Ascending aorta (tissue), 2 donors: ENCODE data around the gene MRPL17. TPM values are rescaled to one million over a fixed set of nuclear protein-coding genes. Genes with fewer than 3 reads are reported as not detected.

Source experiments
- DNase-seq, 2 donors: peaks; one replicate each; pipeline ENCODE4 v3.0.0-alpha.2; 2019; ENCODE audit warnings: low spot score in 2 of 2
- H3K27ac ChIP-seq, 2 donors: fragments of 200-600 bp; sonication (generic); one replicate each; pipeline ENCODE4 v1.5.1; 2016 to 2017; ENCODE audit warnings: mild to moderate bottlenecking in 1 of 2
- H3K27me3 ChIP-seq: fragments of 200-600 bp; sonication (generic); one replicate; pipeline ENCODE4 v1.5.1; 2017
- H3K36me3 ChIP-seq, 2 donors: fragments of 200-600 bp; sonication (generic); one replicate each; pipeline ENCODE4 v1.5.1; 2016
- H3K4me1 ChIP-seq, 2 donors: fragments of 200-600 bp; sonication (generic); one replicate each; pipeline ENCODE4 v1.5.1; 2016 to 2017; ENCODE audit warnings: mild to moderate bottlenecking in 1 of 2
- H3K4me3 ChIP-seq, 2 donors: fragments of 200-600 bp; sonication (generic); one replicate each; pipeline ENCODE4 v1.5.1; 2016 to 2017; ENCODE audit warnings: mild to moderate bottlenecking in 1 of 2
- H3K9me3 ChIP-seq, 2 donors: fragments of 200-600 bp; sonication (generic); one replicate each; pipeline ENCODE4 v1.5.1; 2016
- CTCF ChIP-seq, 3 experiments: fragments of 200-600 bp in 2 of 3; fragments of 450-650 bp in 1 of 3; sonication (generic) in 2 of 3; IDR thresholded peaks; one replicate each; pipeline ENCODE4 v1.5.1; 2016 to 2019; ENCODE audit warnings: antibody characterized with exemption in 3 of 3, mild to moderate bottlenecking in 1 of 3, moderate library complexity in 1 of 3
- intact Hi-C: fragments of 100-400 bp; cut with DNase I; formaldehyde crosslinking; loops from one replicate; pipeline ENCODE4 v1.15.1; 2023
- total RNA-seq: library from RNA; depleted of rRNA; stranded (reverse); fragments of >200 nt; gene quantifications from one replicate; pipeline ENCODE4 v1.1.0, GENCODE V29; 2016

MRPL17 gene
- total RNA-seq, 1 donor from 2014 or later, result 12.9 TPM

- peak overlapping the region; percentile 78 to 82 for H3K27ac ChIP-seq
- no peaks in the 10 kb centered on the region for H3K27me3 ChIP-seq
- peak in 1 of 2 donors; percentile 68 for DNase-seq
- peak overlapping the region in 1 of 2 donors; percentile 25 for H3K4me3 ChIP-seq
- no peaks in the 10 kb centered on the region for H3K36me3 ChIP-seq
- no peak for TF ChIP-seq CTCF (IDR thresholded peaks at IDR 0.05)
- no peaks in the 10 kb centered on the region for H3K9me3 ChIP-seq
- H3K4me1 ChIP-seq, result peaks cover 14 to 26% of the 10 kb centered on the region in 2 donors
- intact Hi-C loops, result no loop called here
These were observed 36.0 kb downstream of the MRPL17 start for GRCh38 chr11:6646918-6647679.

GRCh38 chr11:6646576-6646917 lies 36.6 kb downstream of the MRPL17 start:
- H3K27ac ChIP-seq, result peak overlapping the region; percentile 78 to 82
- no peak for TF ChIP-seq CTCF (IDR thresholded peaks at IDR 0.05)
- H3K27me3 ChIP-seq, result no peaks in the 10 kb centered on the region
- no peak for DNase-seq
- H3K4me3 ChIP-seq, result peak overlapping the region in 1 of 2 donors; percentile 18
- no peaks in the 10 kb centered on the region for H3K9me3 ChIP-seq
- intact Hi-C loops, result no loop called here
- no peaks in the 10 kb centered on the region for H3K36me3 ChIP-seq
- peaks cover 14 to 26% of the 10 kb centered on the region in 2 donors for H3K4me1 ChIP-seq

GRCh38 chr11:6646071-6646470 lies 37.1 kb downstream of the MRPL17 start:
- Histone ChIP-seq H3K9me3 (no peaks in the 10 kb centered on the region), H3K36me3 (peaks cover under 1 to 3% of the 10 kb centered on the region in 2 donors), H3K27me3 (no peaks in the 10 kb centered on the region), H3K27ac (peak overlapping the region; percentile 78 to 82), H3K4me3 (peak overlapping the region in 1 of 2 donors; percentile 18), H3K4me1 (peaks cover 14 to 26% of the 10 kb centered on the region in 2 donors)
- DNase-seq, result peak in 1 of 2 donors; percentile 79
- TF ChIP-seq CTCF (IDR thresholded peaks at IDR 0.05), result no peak
- intact Hi-C loops, result no loop called here

DNA sequence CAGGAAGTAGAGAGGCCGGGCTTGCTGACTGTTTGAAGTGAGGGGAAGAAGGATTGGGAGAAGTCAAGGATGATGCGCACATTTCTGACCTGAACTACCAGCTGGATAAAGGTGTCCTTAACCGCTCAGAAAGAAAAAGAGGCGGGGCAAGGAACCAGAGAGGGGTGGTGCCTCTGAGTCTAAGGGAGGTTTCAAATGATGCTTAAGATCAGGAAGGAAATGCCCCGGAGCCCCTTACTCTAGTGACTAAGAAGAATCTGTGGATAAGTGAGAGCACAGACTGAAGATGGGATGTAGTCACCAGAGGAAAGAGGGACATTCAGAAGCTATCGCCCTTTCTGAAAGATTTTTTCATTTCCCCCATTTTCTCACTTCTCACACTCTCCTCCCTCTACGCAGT lies 40.2 kb downstream of the MRPL17 start:
- no peak for TF ChIP-seq CTCF (IDR thresholded peaks at IDR 0.05)
- DNase-seq, result peak in 1 of 2 donors; percentile 37
- H3K4me1 ChIP-seq, result peaks cover 25 to 40% of the 10 kb centered on the region in 2 donors
- intact Hi-C loops, result no loop called here
- H3K4me3 ChIP-seq, result no peak overlapping the region
- H3K36me3 ChIP-seq, result peaks cover 20 to 21% of the 10 kb centered on the region in 2 donors
- H3K27ac ChIP-seq, result no peak overlapping the region
- no peaks in the 10 kb centered on the region for H3K9me3 ChIP-seq
- no peaks in the 10 kb centered on the region for H3K27me3 ChIP-seq

GRCh38 chr11:6640985-6641701 lies 42.0 kb downstream of the MRPL17 start:
- Histone ChIP-seq H3K4me1 (peaks cover 13 to 38% of the 10 kb centered on the region in 2 donors), H3K36me3 (peaks cover 20 to 21% of the 10 kb centered on the region in 2 donors), H3K9me3 (no peaks in the 10 kb centered on the region), H3K27ac (no peak overlapping the region), H3K4me3 (no peak overlapping the region), H3K27me3 (no peaks in the 10 kb centered on the region)
- intact Hi-C loops, result no loop called here
- no peak for TF ChIP-seq CTCF (IDR thresholded peaks at IDR 0.05)
- peak in 1 of 2 donors; percentile 53 for DNase-seq
